ENCODE results near the gene GALNT4. TPM values are rescaled to one million over a fixed set of nuclear protein-coding genes. Genes with fewer than 3 reads are reported as not detected.

GALNT4 gene
- total and polyA plus RNA-seq, 10 of the 15 experiments (the other 5 are each of a cell fraction or from before 2014, with no cell fraction given), result 0.90 to 2.9 (median 1.8) TPM

GRCh38 chr12:89517720-89518119 is 6.9 kb downstream of the GALNT4 start:
- POLR2A ChIA-PET, result no interaction called here
- H2AFZ ChIP-seq (ENCODE audit: control insufficient read depth, low read depth, low read length), result no peak overlapping the region
- H3K4me3 ChIP-seq, result no peak overlapping the region
- no peaks in the 10 kb centered on the region for H3K36me3 ChIP-seq (ENCODE audit: control insufficient read depth in 2 of 2, insufficient read depth in 2 of 2, low read length in 1 of 2)
- no peak for DNase-seq (ENCODE audit: low read depth, low spot score)
- peaks cover 2% of the 10 kb centered on the region for H3K79me2 ChIP-seq (ENCODE audit: control insufficient read depth, insufficient read depth, low read length)
- BruUV-seq (replicated peaks), result no TSS peak
- CTCF ChIA-PET, result interaction anchor here (0.8 to 1.6 kb wide), 2 partner anchors 47 to 499 kb away, joined by 3 read pairs; no protein-coding TSS in a partner anchor
- intact Hi-C loops (cut with micrococcal nuclease; ENCODE audit: unreplicated experiment) (no loop called here), in situ Hi-C loops (cut with MboI) (loop anchor here (25.0 kb wide), 1 partner anchor 1380 kb away; the partner anchor contains the start of genes CEP290 and TMTC3)
- H4K20me1 ChIP-seq (ENCODE audit: control insufficient read depth, insufficient read depth), result no peaks in the 10 kb centered on the region
- 35% methylated on average over 3 of the region's 3 CpGs for WGBS (ENCODE audit: insufficient coverage, insufficient replicate concordance, low lambda C conversion rate, missing lambda C conversion rate)
- no peak overlapping the region for H3K9ac ChIP-seq (ENCODE audit: control insufficient read depth, insufficient read depth, low read length)
- H3K4me1 ChIP-seq (ENCODE audit: control insufficient read depth, insufficient read depth, low read length), result peaks cover 5% of the 10 kb centered on the region; the same call in 1 of the 2 replicates
- no peak for FAIRE-seq
- SMC1A ChIA-PET (ENCODE audit: uncharacterized antibody, unreplicated experiment), result interaction anchor here (0.6 to 1.4 kb wide), 4 partner anchors 10 to 52 kb away, joined by 3 to 6 read pairs (median 3); no protein-coding TSS in a partner anchor
- no peaks in the 10 kb centered on the region for H3K9me3 ChIP-seq (replicated peaks; ENCODE audit: control insufficient read depth, insufficient read depth, low read length)
- RAD21 ChIA-PET (ENCODE audit: unreplicated experiment), result no interaction called here
- TF ChIP-seq HDAC6 (IDR thresholded peaks at IDR 0.05; ENCODE audit: unreplicated experiment), result no peak
- TF ChIP-seq CBX5 (IDR thresholded peaks at IDR 0.05; ENCODE audit: low read depth), result no peak
- TF ChIP-seq CHD1 (IDR thresholded peaks at IDR 0.05; ENCODE audit: low read depth, low read length), result no peak
- no peak for TF ChIP-seq CHD4 (IDR thresholded peaks at IDR 0.05)
- TF ChIP-seq ZNF592 (IDR thresholded peaks at IDR 0.05), result no peak
- TF ChIP-seq NR2C2 (IDR thresholded peaks at IDR 0.05; ENCODE audit: borderline replicate concordance, control insufficient read depth, insufficient read length, low read depth), result no peak
- no peak for ATAC-seq
- H3K4me2 ChIP-seq (ENCODE audit: control insufficient read depth, insufficient read depth), result no peak overlapping the region
- no peak overlapping the region for H3K27ac ChIP-seq (ENCODE audit: control insufficient read depth, insufficient read depth)
- no peaks in the 10 kb centered on the region for H3K27me3 ChIP-seq (replicated peaks in 1 of 2; ENCODE audit: control insufficient read depth in 2 of 2, insufficient read depth in 2 of 2, low read length in 1 of 2)
